HG03064 (cell line): ENCODE results near the gene MRPL10.
"Not testable (repeated sequence)": the region's sequence is repeated elsewhere in the genome, so short reads cannot be mapped to it uniquely, and the experiment has no call there.

Source experiments
- ATAC-seq: cut with Tn5 transposase; IDR thresholded peaks from one replicate; pipeline ENCODE4 v1.9.1; 2021; ENCODE audit warnings: low read depth; ENCODE audit not compliant: unreplicated experiment

Gene MRPL10

GRCh38 chr17:47802341-47803022, 28.9 kb downstream of the MRPL10 start:
- no peak for ATAC-seq

- ATAC-seq: no peak
Observed at GRCh38 chr17:47801906-47802305, 29.4 kb downstream of the MRPL10 start.

DNA sequence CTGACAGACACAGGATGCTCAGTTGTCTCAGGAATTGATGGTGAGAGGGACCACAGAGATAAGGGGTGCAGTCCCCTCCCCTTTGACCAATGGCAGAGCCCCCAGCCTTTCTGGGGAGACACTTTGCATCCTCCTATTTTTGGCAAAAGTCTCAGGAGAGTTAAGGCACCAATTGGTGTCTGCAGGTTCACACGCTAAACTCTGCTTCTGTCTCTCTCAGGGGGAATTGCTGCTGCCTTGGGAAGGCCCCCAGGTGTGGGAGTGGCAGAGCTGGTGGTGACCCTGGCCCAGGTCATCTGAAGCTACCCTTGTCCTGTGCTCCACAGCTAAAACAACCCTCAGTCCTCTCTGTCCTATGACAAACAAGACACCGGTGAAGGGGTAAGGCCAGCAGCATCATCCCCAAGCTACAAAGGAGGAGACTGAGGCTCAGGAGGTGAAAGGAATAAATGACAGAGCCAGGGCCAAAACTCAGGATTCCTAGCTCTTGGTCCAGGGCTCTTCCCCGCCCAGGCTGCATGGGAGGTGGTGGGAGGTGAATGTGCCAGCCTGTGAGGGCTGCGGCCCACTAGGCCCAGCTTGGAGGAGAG, 30.1 kb downstream of the MRPL10 start:
- no peak for ATAC-seq

- ATAC-seq: no peak
Observed at GRCh38 chr17:47800686-47801085, 30.7 kb downstream of the MRPL10 start.

DNA sequence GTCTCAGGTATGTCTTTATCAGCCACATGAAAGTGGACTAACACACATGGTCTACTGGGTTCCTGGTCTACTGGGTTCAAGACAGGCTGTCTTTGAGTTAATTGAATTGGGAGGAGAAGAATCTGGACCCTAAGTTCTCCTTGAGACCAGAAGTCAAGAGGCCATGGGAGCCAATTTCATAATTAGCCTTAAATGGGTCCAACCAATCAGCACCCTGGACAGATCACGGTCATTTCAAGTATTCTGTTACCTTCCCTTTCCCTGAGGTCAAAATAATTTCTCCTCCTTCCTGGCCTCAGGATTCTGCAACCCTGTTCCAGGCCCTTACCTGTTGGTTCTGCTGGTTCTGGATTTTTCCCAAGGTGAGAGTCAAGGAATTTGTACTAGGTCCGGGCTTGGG, 33.5 kb downstream of the MRPL10 start:
- ATAC-seq: no peak

DNA sequence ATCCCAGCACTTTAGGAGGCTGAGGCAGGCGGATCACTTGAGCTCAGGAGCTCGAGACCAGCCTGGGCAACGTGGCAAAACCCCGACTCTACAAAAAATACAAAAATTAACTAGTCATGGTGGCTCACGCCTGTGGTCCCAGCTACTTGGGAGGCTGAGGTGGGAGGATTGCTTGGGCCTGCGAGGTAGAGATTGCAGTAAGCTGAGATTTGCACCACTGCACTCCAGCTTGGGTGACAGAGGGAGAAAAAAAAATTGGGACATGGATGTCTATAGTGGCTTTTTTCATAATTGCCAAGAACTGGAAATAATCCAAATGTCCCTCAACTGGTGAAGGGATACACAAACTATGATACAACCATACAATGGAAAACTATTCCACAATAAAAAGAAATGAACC, 38.4 kb downstream of the MRPL10 start:
- ATAC-seq: no peak

DNA sequence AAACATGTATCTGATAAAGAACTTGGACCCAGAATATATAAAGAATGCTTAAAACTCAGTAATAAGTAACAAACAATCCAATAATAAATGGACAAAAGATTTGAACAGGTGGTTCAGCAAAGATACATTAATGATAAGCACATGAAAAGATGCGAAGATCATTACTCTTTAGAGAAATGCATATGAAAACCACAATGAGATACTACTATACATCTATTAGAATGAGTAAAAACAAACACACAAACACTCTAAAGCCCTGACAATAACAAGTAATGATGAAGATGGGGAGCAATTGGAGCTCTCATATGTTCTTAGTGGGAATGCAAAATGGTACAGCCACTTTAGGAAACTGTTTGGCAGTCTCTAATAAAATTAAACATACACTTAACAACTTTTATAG, 38.9 kb downstream of the MRPL10 start:
- no peak for ATAC-seq

- ATAC-seq: no peak
Observed at GRCh38 chr17:47791025-47791424, 40.3 kb downstream of the MRPL10 start.

- no peak for ATAC-seq
Observed at GRCh38 chr17:47789611-47790561, 41.5 kb downstream of the MRPL10 start.

DNA sequence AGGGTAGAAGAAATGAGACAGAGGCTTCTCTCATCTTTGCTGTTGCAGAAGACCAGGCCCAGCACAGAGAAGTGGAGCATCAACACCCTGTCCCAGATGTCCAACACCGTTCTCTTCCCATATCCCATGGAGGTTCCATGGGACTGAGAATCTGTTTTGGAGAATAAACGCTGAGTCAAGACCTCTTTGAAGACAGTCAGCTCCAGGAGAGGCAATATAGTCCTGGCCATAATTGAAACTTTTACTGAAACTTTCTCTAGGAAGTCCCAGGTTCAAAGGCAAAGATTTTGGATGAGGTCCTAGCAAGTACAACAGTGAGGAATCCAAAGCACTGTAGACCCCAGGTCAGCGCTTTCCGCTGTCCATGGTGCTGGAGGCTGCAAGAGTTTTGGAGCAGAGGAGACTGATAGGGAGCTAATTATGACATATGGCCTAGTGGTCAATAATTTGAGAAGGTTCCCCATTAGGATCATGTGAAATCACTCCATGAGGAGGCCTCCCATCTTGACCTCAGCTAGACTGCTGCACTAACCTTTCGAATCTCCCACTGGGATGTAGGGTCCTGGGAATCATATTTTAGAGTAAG, 45.7 kb downstream of the MRPL10 start:
- no peak for ATAC-seq

- no peak for ATAC-seq
Observed at GRCh38 chr17:47781397-47781796, 49.9 kb downstream of the MRPL10 start.

- ATAC-seq: no peak
Observed at GRCh38 chr17:47778184-47778635, 53.1 kb downstream of the MRPL10 start.

DNA sequence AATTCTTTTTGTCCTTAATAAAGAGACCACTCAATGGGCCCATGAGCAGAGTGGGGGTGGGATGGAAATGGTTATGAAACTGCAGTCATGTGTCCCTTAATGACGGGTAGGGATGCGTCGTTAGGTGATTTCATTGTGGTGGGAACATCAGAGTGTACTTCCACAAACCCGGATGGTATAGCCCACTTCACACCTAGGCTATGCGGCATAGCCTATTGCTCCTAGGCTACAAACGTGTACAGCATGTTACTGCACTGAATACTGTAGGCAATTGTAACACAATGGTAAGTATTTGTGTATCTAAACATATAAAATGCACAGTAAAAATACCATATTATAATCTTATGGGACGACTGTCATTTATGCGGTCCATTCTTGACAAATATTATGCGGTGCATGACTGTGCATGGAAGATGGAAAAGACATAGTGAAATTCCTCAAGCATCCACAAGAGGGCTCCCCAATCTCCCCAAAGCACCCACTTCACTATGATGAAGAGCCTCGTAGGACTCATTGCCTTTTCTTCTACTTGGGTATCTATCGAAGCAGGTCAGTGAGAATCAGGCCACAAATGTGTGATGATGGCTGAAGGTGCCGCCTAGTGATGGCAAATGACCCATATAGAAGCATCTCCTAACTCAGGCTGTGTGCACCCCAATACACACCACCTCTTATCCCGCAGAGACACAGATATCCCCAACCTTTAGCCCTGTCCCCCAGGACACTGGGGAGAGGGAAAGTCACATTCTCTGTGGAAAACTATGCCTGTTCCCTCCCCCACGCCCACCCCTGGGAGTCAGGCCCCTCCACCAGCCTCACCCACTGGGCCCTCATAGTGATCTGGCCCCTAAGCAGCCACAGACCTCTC, 54.8 kb downstream of the MRPL10 start:
- no peak for ATAC-seq

- ATAC-seq: no peak
Observed at GRCh38 chr17:47774987-47775580, 56.3 kb downstream of the MRPL10 start.

DNA sequence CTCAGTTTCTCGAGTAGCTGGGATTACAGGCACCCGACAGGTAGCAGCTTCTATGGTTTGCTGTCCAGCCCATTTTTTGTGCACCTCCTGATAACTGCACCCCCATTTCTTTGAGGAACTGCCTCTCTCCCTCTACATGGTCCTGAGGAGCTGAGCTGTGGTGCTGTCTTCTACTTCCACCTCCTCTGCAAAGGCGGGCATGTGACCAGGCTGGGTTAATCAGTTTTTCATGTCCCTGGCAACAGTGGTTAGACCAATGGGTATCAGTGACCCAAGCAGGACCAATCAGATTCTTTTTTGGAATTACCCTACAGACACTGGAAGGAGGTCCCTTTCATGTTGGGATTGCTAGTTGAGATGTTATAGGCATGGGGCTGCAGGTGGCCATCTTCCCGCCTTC, 57.0 kb downstream of the MRPL10 start:
- ATAC-seq: no peak

- ATAC-seq: not testable (repeated sequence)
Observed at GRCh38 chr17:47773649-47774048, 57.7 kb downstream of the MRPL10 start.
